GM23248 (cell line): ENCODE data around the gene ZMAT5. TPM values are rescaled to one million over a fixed set of nuclear protein-coding genes. Genes with fewer than 3 reads are reported as not detected.
A peak's percentile ranks its signal among the peaks of the same experiment; 100 is the strongest.

Source experiments
- DNase-seq: peaks from one replicate; pipeline ENCODE4 v3.0.0-alpha.2; 2015
- H2AFZ ChIP-seq: fragments of 200-600 bp; sonication (generic); 2 replicates; pipeline ENCODE4 v1.6.1; 2016; ENCODE audit warnings: antibody characterized with exemption
- H3F3A ChIP-seq: fragments of 200-600 bp; sonication (generic); 2 replicates; pipeline ENCODE4 v1.6.1; 2016; ENCODE audit warnings: mild to moderate bottlenecking, antibody characterized with exemption, mixed run types; ENCODE audit not compliant: insufficient read depth
- H3K27ac ChIP-seq: fragments of 200-600 bp; sonication (generic); 2 replicates; pipeline ENCODE4 v1.5.1; 2016; ENCODE audit warnings: mild to moderate bottlenecking
- H3K27me3 ChIP-seq: fragments of 200-600 bp; sonication (generic); replicated peaks from 2 replicates; pipeline ENCODE4 v1.6.1; 2016; ENCODE audit warnings: mild to moderate bottlenecking; ENCODE audit not compliant: insufficient read depth
- H3K36me3 ChIP-seq: fragments of 200-600 bp; sonication (generic); 2 replicates; pipeline ENCODE4 v1.6.1; 2016; ENCODE audit warnings: low read depth, mild to moderate bottlenecking
- H3K4me1 ChIP-seq: fragments of 200-600 bp; sonication (generic); 2 replicates; pipeline ENCODE4 v1.6.1; 2016; ENCODE audit warnings: mild to moderate bottlenecking; ENCODE audit not compliant: insufficient read depth
- H3K4me2 ChIP-seq: fragments of 200-600 bp; sonication (generic); one replicate; pipeline ENCODE4 v1.6.1; 2016; ENCODE audit warnings: mild to moderate bottlenecking; ENCODE audit not compliant: unreplicated experiment
- H3K4me3 ChIP-seq: fragments of 200-600 bp; sonication (generic); 2 replicates; pipeline ENCODE4 v1.5.1; 2016; ENCODE audit warnings: mild to moderate bottlenecking
- H3K79me2 ChIP-seq: fragments of 200-600 bp; sonication (generic); 2 replicates; pipeline ENCODE4 v1.6.1; 2016; ENCODE audit warnings: mild to moderate bottlenecking; ENCODE audit not compliant: insufficient read depth
- H3K9ac ChIP-seq: fragments of 200-600 bp; sonication (generic); 2 replicates; pipeline ENCODE4 v1.6.1; 2016; ENCODE audit warnings: mild to moderate bottlenecking
- H3K9me2 ChIP-seq: fragments of 200-600 bp; sonication (generic); 2 replicates; pipeline ENCODE4 v1.6.1; 2016; ENCODE audit warnings: mixed run types, mild to moderate bottlenecking, moderate library complexity; ENCODE audit not compliant: insufficient read depth
- H3K9me3 ChIP-seq: fragments of 200-600 bp; sonication (generic); one replicate; pipeline ENCODE4 v1.6.1; 2017; ENCODE audit warnings: low read depth
- H4K20me1 ChIP-seq: fragments of 200-600 bp; sonication (generic); 2 replicates; pipeline ENCODE4 v1.6.0; 2016; ENCODE audit not compliant: insufficient read depth
- EZH2 ChIP-seq: fragments of 200-600 bp; sonication (generic); IDR thresholded peaks from 2 replicates; pipeline ENCODE4 v1.6.1; 2018; ENCODE audit warnings: antibody characterized with exemption, mild to moderate bottlenecking; ENCODE audit not compliant: insufficient read depth, poor library complexity, severe bottlenecking
- EZH2phosphoT487 ChIP-seq: fragments of 200-600 bp; sonication (generic); IDR thresholded peaks from 2 replicates; pipeline ENCODE4 v1.6.1; 2018; ENCODE audit warnings: antibody characterized with exemption, moderate library complexity, mild to moderate bottlenecking, low read depth; ENCODE audit not compliant: insufficient read depth
- WGBS, 2 experiments: methylation state at CpG; one replicate each; pipeline ENCODE4 v1.1.6; 2015 to 2017; ENCODE audit warnings: low lambda C conversion rate in 2 of 2, low coverage in 1 of 2; ENCODE audit errors: missing lambda C conversion rate in 2 of 2; 5-methylcytosine and 5-hydroxymethylcytosine counted together
- in situ Hi-C: fragments of 300-500 bp; cut with MboI; formaldehyde crosslinking; loops from 2 replicates; pipeline ENCODE4 v1.15.0; 2020
- polyA plus RNA-seq: library from polyadenylated mRNA; unstranded; fragments of >200 nt; fragmentation: Nextera tagmentation; extraction: Ambion mirVana; gene quantifications from 2 replicates; pipeline ENCODE4 v1.2.1, GENCODE V29; 2016
- total RNA-seq: library from RNA; depleted of rRNA; stranded (reverse); fragments of >200 nt; shearing (Covaris generic); gene quantifications from 2 replicates; pipeline ENCODE4 v1.2.3, GENCODE V29; 2014

ZMAT5 gene
- total and polyA plus RNA-seq, 2 experiments from 2014 or later = 11.3 to 35.8 TPM

DNA sequence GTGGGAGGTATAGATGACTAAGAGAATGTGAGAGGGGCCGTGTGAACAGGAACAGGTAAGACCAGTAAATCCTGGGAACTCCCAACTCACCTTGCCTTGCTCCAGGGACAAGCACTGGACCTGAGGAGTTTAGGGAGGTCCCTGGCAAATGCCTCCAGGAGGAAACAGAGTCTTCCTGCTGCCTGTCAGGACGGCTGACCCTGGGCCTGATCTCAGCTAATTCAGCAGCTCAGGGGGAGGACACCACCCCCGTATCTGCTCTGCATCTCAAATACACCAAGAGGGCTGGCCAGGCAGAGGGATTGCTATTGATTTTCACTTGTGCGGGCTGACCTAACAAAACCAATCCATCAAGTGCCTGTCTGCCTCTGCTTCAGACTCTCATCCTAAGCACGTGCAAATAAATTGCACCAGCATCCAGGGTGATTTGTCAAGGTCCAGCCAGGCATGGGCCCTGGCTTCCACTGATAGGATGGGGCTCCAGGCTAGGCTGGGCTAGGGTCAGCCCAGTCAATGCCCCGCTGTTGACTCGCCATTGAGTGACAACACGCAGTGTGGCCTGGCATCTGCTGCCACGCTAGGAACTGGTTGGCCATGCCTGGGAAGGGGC lies 20.7 kb upstream of the ZMAT5 start:
- Histone ChIP-seq H4K20me1 (no peaks in the 10 kb centered on the region), H3K36me3 (peaks cover 15% of the 10 kb centered on the region; the same call in 1 of the 2 replicates), H2AFZ (no peak overlapping the region), H3K27me3 (no peaks in the 10 kb centered on the region), H3F3A (peaks cover 5% of the 10 kb centered on the region), H3K4me3 (no peak overlapping the region), H3K27ac (no peak overlapping the region), H3K9ac (no peak overlapping the region), H3K4me1 (peaks cover 2% of the 10 kb centered on the region), H3K79me2 (no peaks in the 10 kb centered on the region), H3K9me2 (no peaks in the 10 kb centered on the region), H3K9me3 (no peaks in the 10 kb centered on the region), H3K4me2 (no peak overlapping the region)
- TF ChIP-seq EZH2phosphoT487 (no peak), EZH2 (no peak)
- in situ Hi-C loops = no loop called here
- no peak for DNase-seq
- WGBS, 2 experiments = 81 to 87% methylated on average over 9 of the region's 9 CpGs

DNA sequence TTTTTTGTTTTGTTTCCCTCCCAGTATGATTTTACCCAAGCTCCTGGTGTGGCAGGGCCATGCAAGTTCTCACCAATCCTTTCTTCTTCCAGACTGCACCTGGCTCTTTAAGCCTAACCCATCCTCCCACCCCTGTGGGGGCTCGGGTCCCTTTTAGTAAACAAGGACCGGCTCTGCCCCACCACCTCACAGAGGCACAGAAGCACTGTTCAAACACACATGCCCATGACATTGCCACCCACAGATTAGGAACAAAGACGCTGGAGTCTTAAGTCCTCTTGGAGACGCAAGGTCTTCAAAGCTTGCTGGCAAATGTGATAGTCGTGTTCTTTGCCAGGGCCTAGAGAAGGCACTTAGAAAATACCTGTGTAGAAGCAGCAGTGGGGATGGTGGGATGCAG lies 19.2 kb upstream of the ZMAT5 start:
- WGBS, 2 experiments = 77 to 84% methylated on average over 5 of the region's 5 CpGs
- Histone ChIP-seq H2AFZ (no peak overlapping the region), H3K4me2 (no peak overlapping the region), H3K79me2 (no peaks in the 10 kb centered on the region), H3K4me1 (peaks cover 16% of the 10 kb centered on the region), H3K4me3 (no peak overlapping the region), H3K9me2 (no peaks in the 10 kb centered on the region), H4K20me1 (no peaks in the 10 kb centered on the region), H3K27ac (no peak overlapping the region), H3K36me3 (peaks cover 9% of the 10 kb centered on the region; the same call in 1 of the 2 replicates), H3K27me3 (no peaks in the 10 kb centered on the region), H3K9ac (no peak overlapping the region), H3K9me3 (no peaks in the 10 kb centered on the region), H3F3A (peaks cover 18% of the 10 kb centered on the region)
- no peak for TF ChIP-seq EZH2phosphoT487
- no peak for TF ChIP-seq EZH2
- DNase-seq = no peak
- in situ Hi-C loops = no loop called here

DNA sequence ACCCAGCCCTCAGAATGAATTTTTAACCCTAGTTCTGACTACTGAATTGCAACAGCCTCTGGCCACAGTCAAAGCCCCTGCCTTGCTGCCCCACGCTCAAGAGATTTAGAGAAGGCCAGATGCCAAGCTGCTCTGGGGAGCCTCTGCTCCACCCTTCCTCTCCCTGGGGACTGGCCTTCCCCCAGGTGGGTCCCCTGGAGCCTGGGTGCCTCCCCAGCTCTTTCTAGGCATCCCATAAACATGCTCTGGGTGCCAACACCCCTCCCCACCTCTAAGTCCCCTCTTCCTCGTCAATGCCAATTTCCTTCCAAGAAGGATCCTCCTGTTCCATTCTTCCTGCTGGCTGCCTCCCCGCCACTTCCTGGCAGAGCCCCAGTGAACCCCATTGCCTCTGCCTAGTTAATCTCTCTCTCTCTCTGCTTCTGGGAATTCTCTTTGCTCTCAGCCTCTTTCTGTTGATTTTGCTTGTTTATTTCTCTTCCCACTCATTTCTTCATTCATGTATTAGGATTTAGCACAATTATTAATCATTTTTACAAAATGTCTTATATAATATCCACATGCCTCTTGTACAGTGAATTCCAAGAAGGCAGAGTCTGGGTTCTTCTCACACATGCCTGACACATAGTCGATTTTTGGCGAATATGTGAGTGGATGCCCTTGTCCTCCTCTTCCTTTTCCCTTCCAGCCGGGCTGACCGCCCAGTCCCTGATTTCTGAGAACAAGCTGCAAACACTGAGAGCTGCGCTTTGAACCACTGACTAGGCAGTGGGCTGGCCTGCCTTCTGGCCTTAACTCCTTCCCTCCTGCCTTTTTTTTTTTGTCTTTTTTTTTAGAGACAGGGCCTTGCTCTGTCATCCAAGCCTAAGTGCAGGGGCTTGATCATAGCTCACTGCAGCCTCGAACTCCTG lies 17.9 kb upstream of the ZMAT5 start:
- Histone ChIP-seq H4K20me1 (no peaks in the 10 kb centered on the region), H3K4me2 (no peak overlapping the region), H3F3A (peaks cover 24% of the 10 kb centered on the region), H3K9me2 (no peaks in the 10 kb centered on the region), H3K27ac (no peak overlapping the region), H3K9ac (no peak overlapping the region), H3K79me2 (no peaks in the 10 kb centered on the region), H3K27me3 (no peaks in the 10 kb centered on the region), H3K4me1 (peaks cover 25% of the 10 kb centered on the region), H3K9me3 (no peaks in the 10 kb centered on the region), H3K4me3 (no peak overlapping the region), H3K36me3 (peaks cover 1% of the 10 kb centered on the region; the same call in 1 of the 2 replicates), H2AFZ (no peak overlapping the region)
- DNase-seq = peak; percentile 33
- TF ChIP-seq EZH2phosphoT487 (no peak), EZH2 (no peak)
- in situ Hi-C loops = no loop called here
- WGBS, 2 experiments = 44 to 50% methylated on average over 9 of the region's 9 CpGs

DNA sequence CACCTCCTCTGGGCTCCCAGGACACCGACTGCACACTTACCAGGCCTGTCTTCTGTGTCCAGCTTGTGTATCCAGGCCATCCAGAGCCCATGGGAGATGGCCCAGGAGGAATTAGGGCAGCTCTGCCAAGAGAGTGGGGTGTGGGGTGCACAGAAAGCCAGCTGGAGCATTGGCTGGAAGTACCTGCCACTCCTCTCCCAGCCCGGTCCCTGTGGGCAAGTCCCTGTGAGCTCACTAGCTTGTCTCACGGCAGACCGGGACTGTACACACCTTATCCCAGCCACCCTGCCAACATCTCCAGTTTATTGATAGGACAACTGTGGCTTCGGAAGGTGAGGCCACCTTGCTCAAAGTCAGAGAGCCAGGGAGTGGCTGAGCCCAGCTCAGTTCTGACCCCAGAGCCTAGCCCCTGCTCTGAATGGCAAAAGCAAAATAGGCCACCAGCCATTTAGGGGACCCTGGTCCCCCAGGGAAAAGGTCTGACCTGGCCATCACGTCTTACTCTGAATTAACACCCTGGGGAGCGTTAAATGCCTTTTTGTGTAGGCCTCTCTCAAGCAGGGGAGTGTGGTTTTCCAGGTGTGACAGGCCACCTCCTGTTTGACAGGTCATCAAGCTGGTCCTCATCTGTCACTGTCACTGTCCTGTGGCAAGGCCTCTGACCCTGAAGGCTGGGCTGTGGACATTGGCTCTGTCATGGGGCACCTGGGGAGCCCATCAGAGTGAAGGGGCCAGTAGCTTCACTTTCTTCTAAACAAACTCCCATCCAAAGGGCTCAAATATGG lies 15.4 kb upstream of the ZMAT5 start:
- H3F3A ChIP-seq = peaks cover 34% of the 10 kb centered on the region
- in situ Hi-C loops = no loop called here
- peak overlapping the region; percentile 81 for H2AFZ ChIP-seq
- no peaks in the 10 kb centered on the region for H4K20me1 ChIP-seq
- peak overlapping the region; percentile 77 for H3K4me2 ChIP-seq
- WGBS, 2 experiments = 49 to 61% methylated on average over 7 of the region's 7 CpGs
- H3K9me3 ChIP-seq = no peaks in the 10 kb centered on the region
- peaks cover 41% of the 10 kb centered on the region for H3K4me1 ChIP-seq
- H3K9ac ChIP-seq = peak overlapping the region; percentile 76; the same call in 1 of the 2 replicates
- TF ChIP-seq EZH2phosphoT487 (no peak), EZH2 (no peak)
- peak overlapping the region; percentile 91 for H3K27ac ChIP-seq
- H3K36me3 ChIP-seq = no peaks in the 10 kb centered on the region
- no peak overlapping the region for H3K4me3 ChIP-seq
- H3K27me3 ChIP-seq = no peaks in the 10 kb centered on the region
- no peaks in the 10 kb centered on the region for H3K79me2 ChIP-seq
- no peaks in the 10 kb centered on the region for H3K9me2 ChIP-seq
- DNase-seq = peak; percentile 51
